Transverse colon (tissue), 3 donors: ENCODE data around the gene UBE2E2.

Source experiments
- EP300 ChIP-seq: sonication (generic); formaldehyde crosslinking; IDR thresholded peaks from one replicate; pipeline ENCODE4 v1.6.1; 2017; ENCODE audit warnings: antibody characterized with exemption, low read depth
- POLR2A ChIP-seq: fragments of 450-650 bp; IDR thresholded peaks from one replicate; pipeline ENCODE4 v1.6.1; 2016; ENCODE audit warnings: antibody characterized with exemption, mild to moderate bottlenecking, moderate library complexity
- TF ChIP-seq, protein P1 (sequence below), 5 experiments: fragments of 200-600 bp in 3 of 5; fragments of 450-650 bp in 2 of 5; sonication (generic) in 3 of 5; IDR thresholded peaks; 1 replicate in 2 of 5; 2 replicates in 3 of 5; pipeline ENCODE4 v1.5.1; 2016 to 2017; ENCODE audit warnings: antibody characterized with exemption in 5 of 5, inconsistent platforms in 3 of 5, mild to moderate bottlenecking in 2 of 5, moderate library complexity in 1 of 5

DNA sequence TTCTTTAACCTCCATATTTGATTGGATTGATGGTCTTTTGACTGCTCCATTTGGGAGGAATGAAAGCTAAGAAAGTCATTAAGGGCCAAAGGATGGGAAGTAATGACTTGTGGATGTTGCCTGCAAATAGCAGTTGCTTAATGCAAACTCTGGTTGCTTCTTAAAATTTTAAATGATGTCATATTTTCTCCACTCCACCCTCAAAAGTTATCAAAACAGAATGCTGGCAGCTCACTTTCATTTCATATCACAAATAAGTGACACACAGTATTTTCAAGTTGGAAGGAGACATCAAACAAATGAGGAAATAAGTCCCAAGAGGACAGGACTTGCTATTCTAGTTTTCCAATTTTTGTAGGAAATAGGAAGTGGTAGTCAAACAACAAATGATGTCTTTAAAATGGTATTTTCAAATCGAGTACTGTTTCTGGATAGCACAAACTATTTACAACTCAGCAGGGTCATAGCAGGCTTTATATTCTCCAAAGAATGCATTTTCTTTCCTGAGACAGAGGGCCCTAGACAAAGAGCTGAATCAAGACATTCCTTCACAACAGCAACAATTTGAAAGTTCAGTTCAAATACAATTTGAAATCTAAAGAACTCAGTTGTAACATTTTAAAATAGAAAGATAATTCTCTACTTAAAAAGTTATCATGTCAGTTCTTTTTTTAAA, 437.5 kb downstream of the UBE2E2 start:
- TF ChIP-seq EP300 (no peak), POLR2A (no peak)
- TF ChIP-seq, protein P1, sequence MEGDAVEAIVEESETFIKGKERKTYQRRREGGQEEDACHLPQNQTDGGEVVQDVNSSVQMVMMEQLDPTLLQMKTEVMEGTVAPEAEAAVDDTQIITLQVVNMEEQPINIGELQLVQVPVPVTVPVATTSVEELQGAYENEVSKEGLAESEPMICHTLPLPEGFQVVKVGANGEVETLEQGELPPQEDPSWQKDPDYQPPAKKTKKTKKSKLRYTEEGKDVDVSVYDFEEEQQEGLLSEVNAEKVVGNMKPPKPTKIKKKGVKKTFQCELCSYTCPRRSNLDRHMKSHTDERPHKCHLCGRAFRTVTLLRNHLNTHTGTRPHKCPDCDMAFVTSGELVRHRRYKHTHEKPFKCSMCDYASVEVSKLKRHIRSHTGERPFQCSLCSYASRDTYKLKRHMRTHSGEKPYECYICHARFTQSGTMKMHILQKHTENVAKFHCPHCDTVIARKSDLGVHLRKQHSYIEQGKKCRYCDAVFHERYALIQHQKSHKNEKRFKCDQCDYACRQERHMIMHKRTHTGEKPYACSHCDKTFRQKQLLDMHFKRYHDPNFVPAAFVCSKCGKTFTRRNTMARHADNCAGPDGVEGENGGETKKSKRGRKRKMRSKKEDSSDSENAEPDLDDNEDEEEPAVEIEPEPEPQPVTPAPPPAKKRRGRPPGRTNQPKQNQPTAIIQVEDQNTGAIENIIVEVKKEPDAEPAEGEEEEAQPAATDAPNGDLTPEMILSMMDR (IDR thresholded peaks at IDR 0.05): no peak
